GM19467 (cell line): Measurements from ENCODE around the gene KAT14.
"Not testable (repeated sequence)": the region's sequence is repeated elsewhere in the genome, so short reads cannot be mapped to it uniquely, and the experiment has no call there.

Source experiments
- ATAC-seq: cut with Tn5 transposase; IDR thresholded peaks from one replicate; pipeline ENCODE4 v1.9.1; 2021; ENCODE audit warnings: mild to moderate bottlenecking, moderate library complexity; ENCODE audit not compliant: unreplicated experiment

The KAT14 gene

DNA sequence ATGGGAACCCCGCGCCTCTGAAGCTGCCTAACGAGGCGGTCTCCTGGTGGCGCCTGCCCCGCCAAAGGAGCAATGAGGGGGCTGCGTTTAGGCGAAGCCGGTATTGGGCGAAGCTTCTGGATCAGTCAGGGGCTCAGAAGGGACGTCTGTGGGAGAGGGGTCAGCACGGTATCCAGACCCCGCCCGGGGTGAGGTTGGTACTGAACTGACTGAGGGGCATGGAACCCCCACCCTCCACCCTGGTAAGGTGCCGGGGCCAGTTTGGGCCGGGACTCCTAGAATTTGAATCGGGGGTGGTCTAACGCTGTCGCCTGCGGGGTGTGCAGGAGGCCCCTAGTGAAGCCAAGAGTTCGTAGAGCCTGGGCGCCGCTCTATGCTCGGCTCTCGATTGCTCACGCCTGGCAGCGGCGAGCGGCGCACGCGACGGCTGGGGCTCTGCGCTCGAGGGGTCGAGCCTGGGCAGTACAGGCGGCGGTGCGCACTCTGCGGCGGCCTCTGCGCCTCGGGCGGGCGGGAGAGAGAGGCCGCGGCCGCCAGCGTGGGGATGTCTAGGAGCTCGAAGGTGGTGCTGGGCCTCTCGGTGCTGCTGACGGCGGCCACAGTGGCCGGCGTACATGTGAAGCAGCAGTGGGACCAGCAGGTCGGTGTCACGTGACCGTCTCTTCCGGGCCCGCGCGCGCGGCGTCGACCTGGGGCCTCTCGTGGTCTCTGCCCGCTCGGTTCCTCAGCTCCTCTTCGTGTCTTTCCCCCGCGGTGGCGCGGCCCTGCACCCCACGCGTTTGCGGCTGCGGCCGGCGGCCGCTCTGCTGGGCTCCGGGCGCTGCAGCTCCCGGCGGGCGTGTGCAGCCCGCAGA lies at the start of gene KAT14, which contains the start of gene PET117:
KAT14 (plus strand) TSS at position 452 of the 854 bp plus-strand sequence. CDS start 4,798 bp downstream, outside the sequence.
PET117 (plus strand) TSS at position 452 of the 854 bp plus-strand sequence; CDS start at position 545, 93 bp downstream.
- peak; percentile 85 for ATAC-seq

DNA sequence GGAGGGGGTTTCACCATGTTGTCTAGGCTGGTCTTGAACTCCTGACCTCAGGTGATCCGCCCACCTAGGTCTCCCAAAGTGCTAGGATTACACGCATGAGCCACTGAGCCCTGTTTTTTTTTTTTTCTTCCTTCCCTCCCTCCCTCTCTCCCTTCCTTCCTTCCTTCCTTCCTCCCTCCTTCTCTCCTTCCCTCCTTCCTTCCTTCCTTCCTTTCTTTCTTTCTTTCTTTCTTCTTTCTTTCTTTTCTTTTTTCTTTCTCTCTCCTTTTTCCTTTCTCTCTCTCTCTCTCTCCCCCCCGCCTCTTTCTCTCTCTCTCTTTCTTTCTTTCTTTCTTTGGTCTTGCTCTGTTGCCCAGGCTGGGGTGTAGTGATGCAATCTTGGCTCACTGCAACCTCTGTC lies 49.4 kb upstream of the KAT14 start:
- not testable (repeated sequence) for ATAC-seq

DNA sequence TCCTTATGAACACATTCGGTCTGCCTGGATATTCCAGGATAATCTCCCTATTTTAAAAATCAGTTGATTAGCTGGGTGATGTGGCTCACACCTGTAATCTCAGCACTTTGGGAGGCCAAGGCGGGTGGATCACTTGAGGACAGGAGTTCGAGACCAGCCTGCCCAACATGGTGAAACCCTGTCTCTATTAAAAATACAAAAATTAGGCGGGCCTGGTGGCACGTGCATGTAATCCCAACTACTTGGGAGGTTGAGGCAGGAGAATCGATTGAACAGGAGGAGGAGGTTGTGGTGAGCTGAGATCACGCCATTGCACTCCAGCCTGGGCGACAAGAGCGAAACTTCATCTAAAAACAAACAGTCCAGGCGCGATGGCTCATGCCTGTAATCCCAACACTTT lies 48.8 kb upstream of the KAT14 start:
- ATAC-seq, result not testable (repeated sequence)

DNA sequence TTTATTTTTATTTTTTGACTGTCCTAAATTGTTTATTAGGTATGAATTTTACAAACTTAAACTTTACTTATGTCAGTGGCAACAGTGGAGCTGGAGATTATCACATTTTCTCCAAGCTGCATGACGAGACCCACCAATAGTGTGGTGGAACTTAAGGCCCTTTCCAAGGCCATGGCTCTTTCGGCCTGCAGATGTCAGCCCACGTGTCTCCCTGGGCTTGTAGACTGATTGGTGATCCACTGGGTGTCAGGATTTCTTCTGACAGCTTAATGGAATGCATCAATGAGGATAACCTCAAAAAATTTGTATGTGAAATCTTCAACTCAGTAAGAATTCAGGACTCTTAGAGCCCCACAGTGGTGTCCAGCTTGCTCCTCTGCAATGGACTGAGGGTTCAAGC lies 47.6 kb upstream of the KAT14 start:
- ATAC-seq, result no peak

GRCh38 chr20:18090477-18090876 lies 47.2 kb upstream of the KAT14 start:
- no peak for ATAC-seq

DNA sequence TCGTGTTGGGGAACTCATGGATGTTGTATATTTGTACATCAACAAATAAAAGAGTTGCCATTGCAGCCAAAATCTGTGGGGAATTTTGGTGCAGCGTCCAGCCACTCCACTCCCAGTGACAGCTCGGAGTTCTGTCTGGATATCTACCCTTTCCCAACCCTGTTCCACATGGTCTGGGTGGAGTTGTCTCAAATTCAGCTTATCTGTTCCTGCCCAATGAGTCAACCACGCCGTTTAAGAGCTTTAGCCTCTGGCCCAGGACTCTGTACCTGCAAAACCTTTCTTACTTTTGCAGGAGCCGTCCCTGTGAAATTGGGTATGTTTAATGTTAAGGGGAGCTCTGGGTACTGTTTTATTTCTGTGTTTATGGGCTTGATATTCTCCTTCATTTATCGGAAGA lies 46.0 kb upstream of the KAT14 start:
- no peak for ATAC-seq

DNA sequence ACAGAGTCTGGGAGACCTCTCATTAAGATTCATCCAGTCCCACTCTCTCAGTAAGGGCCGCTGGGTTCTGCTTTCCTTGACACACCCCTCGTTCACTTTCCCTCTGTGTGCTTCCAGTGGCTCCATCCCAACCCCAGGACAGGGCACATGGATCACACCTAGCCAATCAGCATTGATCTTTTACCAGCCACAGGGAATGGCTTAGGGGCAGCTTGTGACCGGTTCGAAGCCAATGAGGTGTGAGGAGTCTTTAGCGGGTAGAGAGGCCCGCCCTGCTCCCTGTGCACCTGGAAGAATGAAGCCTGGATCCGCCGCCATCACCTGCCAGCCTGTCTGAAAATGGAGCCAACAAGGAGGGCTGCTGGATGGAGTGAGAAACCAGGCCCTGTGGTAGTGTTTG lies 44.8 kb upstream of the KAT14 start:
- no peak for ATAC-seq

DNA sequence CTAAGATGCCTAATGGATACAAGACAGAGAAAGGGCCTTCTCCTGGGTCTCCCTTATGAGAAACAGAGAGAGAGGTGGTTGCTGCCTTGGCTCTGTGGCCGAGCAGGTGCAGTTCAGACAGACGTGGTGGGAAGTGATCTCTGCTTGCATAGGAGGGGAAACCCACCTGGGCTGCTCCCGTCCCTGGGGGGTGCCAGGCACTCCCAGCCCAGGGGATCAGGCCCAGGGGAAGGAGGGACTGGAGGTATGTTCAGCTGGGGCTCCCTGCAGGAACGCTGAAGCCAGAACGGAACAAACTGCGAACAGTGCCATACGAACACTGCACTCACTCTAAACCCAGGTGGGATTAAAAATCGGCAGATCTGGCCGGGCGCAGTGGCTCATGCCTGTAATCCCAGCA lies 44.3 kb upstream of the KAT14 start:
- ATAC-seq, result no peak

DNA sequence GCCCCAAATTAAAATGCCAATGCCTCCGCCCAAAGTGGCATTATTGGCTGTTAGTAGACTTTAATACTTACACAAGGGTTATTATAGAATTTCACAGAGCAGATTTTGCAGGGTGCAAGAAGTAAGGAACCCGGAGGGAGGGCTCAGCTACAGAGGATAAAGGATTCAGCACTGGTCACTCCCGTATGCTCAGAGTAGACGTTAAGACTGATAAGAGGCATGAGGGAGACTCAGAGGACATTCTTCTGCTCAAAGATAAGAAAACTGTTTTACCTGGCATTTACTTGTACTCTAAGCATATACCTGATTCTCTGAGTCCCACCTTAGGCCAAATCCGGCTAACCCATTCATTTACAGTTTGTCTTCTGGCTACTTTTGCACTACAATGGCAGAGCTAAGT lies 43.5 kb upstream of the KAT14 start:
- ATAC-seq, result no peak

GRCh38 chr20:18100569-18100968 lies 37.1 kb upstream of the KAT14 start:
- not testable (repeated sequence) for ATAC-seq

GRCh38 chr20:18101125-18101810 lies 36.4 kb upstream of the KAT14 start:
- ATAC-seq, result no peak

DNA sequence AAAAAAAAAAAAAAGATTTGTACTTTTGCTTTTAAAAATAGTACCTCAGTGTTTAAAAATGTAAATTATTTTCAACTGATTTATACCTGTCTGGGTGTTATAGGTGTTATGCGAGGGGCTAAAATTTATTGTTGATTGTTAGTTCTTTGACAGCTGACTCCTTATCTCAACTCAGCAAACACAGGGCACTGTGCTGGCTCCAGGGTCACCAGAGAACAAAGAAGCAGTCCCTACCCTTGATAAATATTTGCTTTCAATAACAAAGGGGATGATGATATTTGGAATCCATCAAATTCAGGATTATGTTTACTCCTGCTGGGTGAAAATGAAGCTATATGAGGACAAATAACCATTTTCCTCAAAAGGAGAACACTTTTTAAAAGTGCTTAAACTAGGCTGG lies 34.2 kb upstream of the KAT14 start:
- no peak for ATAC-seq

DNA sequence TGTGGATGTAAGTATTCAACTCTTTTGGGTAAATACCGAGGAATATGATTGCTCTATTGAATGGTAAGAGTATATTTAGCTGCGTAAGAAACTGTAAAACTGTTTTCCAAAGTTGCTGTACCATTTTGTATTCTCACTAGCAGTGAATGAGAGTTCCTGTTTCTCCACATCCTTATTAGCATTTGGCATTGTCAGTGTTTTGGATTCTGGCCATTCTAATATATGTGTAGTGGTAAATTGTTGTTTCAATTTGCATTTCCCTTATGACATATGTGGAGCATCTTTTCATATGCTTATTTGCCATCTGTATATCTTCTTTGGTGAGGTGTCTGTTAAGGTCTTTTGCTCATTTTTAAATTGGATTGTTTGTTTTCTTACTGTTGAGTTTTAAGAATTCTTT lies 29.3 kb upstream of the KAT14 start:
- ATAC-seq, result no peak

- not testable (repeated sequence) for ATAC-seq
Observed at GRCh38 chr20:18128574-18128973, 9.1 kb upstream of the KAT14 start.

DNA sequence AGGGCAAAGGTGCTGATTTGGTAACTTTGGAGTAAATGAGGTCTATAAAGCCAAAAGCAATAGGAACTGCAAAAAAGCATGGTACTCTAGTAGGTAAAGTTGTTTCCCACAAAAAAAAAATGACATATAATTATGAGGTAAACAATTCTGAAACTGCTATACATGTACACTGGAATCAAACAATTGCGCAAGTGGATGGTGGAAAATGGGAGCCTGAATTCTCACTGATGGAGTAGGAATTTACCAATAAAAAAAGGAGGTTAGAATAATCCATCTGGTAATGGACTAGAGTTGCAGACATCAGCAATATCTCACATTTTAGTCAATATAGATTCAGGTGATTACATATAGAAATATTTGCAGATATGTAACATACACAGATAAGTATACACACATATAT lies 5.0 kb upstream of the KAT14 start:
- no peak for ATAC-seq

DNA sequence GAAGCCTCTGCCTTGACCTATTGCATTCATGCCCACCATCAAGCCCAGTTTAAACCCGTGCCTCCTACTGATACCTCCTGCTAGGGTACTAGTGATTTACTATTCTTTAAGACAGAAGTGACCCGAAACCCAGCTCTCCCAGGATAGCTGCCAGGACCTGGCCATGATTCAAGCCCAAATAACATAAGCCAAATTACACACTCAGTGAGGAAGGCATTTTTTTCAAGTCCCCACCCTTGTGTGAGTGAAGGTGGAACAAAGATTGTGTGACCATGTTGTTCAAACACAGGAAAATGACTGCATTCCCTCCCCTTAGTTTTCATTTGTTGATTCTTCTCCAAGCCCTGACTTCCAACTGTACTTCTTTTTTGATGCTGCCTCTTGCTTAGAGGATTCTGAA lies 3.7 kb upstream of the KAT14 start:
- ATAC-seq, result no peak

DNA sequence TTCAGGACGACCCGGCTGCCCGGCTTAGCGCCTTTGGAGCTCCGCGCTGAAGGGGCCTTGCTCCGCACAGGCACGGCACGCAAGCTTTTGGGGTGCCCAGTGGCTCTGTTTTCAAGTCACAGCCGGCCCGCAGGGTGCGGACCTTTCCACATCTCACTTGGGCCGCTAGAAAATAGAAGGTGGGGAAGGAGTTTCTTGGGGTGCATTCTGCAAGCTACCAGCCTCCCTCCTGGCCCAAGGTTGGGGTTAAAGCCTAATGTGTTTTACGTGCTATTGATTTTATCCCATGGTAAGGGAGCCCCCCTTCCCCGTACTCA lies 561 bp downstream of the KAT14 start:
- ATAC-seq, result peak; percentile 1

DNA sequence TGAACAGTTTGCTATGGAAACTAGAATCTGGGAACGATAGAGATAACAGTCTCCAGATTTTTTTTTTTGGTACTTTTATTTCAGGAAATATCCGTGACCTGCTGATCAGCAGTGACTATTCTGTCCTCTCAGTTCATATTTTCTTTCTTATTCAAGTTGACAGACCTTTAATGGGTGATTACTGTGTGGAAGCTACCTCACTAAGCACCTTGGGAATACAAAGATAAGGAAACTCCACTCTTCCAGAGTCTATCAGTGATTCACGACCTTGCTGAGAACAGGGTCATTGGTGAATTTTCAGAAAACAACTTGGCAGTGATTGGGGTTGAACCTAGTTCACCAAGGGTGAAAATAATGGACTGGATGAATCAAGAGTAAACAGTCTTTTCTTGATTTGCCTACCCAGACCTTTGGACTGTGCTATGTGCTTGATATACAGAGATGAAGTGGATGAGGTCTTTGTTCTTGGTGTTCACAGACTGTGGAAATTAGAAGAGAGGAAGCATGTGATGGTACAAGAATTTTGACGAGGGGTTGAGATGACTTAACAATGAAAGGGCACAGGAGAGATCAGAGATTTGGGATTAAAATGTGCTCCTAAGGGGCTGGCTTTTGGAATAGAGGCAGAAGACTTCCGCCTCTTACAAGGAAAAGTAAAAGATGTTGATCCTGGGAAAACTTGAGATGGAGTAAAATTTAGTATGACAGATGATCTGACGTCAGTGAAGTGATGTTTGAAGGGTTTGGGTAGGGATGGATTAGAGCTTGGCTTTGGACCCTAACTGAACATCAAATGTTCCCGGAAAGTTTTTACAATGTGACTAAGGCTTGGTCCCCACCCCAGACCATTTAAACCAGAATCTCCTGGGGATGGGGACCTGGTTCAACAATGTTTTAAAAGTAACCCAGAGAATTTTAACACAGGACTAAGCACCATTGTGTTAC lies 1.2 kb downstream of the KAT14 start:
- ATAC-seq, result no peak

- no peak for ATAC-seq
Observed at GRCh38 chr20:18139832-18140231, 2.2 kb downstream of the KAT14 start.

DNA sequence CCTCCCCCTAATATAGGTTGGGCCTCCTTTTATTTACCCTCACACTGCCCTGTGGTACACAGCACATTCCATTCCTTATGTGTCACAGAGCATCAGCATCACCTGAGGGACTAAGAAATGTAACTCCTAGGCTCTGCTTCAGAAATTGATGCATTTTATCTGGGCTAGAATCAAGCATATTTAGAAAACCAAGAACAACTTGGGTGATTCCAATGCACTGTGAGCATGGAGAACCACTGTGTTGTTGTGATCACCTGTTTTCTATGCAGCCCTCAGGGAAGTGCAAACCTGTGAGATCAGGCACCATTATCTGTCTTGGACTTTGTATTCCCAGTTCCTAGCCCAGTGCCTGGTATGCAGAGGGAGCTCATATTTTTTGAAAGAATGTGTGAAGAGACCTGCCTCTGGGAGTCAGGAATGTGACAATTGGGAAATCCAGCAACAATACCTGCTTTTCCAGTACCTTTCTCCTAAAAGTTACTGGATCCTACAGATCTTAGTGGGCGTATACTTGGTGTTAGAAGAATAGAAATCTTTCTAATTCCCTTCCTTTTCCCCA lies 7.0 kb downstream of the KAT14 start:
- no peak for ATAC-seq

- ATAC-seq, result no peak
Observed at GRCh38 chr20:18154342-18154741, 16.7 kb downstream of the KAT14 start.
